GM21360 (cell line): ENCODE results near the gene GOLT1A.

Experiments
- ATAC-seq: cut with Tn5 transposase; IDR thresholded peaks from one replicate; pipeline ENCODE4 v1.9.1; 2021; ENCODE audit warnings: mild to moderate bottlenecking, moderate library complexity; ENCODE audit not compliant: unreplicated experiment

The GOLT1A gene

DNA sequence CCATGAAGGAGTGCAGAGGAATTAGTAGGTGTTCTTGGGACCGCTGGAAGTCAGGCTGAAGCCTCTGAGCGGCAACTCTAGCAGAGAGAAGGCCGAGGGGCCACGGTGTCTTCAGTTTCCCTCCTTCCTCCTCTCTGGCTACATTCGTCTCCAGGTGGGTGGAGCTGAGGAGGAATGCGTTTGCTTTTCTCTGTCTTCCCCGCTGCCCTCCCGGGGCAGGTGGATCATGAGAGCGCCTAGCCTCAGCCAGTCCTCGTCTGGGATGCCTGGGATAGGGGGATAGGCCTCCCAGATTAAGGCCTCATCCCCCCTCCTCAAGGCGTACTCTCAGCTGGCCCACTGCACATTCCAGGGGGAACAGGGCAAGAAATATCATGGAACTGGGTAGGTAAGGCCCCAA, 7.5 kb upstream of the GOLT1A start:
- no peak for ATAC-seq

- no peak for ATAC-seq
These were observed 6.3 kb upstream of the GOLT1A start for GRCh38 chr1:204219971-204220616.

- no peak for ATAC-seq
These were observed 4.8 kb upstream of the GOLT1A start for GRCh38 chr1:204218552-204218951.

GRCh38 chr1:204217648-204218000, 3.8 kb upstream of the GOLT1A start:
- ATAC-seq = no peak

DNA sequence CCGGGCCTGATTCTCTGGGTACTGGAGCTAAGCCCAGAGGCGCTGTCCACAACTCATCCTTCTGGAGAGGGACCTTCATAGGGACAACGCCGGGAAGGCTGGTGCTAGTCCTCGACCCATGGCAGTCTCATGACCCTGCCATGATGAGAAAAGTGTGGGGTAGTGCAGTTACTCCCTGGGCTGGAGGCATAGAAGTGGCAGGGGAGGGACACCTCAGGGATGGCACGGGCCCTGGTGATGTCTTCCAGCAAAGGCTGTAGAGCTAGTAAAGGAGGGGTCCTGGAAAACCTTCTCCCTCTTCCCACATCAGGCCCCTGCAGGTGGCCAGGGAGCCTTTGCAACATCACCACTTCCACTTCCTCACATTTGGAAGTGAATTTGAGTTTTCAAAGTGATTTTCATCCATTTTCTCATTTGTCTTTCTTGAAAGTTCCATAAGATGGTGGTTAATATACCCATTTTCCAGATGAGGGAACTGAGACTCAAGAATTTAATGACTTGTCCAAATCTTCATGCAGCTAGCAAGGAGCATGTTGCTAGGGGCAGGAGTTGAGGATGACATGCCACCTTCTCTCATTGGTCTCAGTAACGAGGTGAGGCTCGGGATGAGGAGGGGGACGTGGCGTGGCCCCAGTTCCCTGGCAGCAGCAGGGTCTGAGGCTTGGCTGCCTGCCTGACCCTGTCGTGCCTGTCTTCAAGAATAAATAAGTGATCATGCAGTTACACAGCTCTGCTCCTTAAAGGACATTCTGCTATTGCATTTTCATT, 3.3 kb upstream of the GOLT1A start:
- no peak for ATAC-seq

DNA sequence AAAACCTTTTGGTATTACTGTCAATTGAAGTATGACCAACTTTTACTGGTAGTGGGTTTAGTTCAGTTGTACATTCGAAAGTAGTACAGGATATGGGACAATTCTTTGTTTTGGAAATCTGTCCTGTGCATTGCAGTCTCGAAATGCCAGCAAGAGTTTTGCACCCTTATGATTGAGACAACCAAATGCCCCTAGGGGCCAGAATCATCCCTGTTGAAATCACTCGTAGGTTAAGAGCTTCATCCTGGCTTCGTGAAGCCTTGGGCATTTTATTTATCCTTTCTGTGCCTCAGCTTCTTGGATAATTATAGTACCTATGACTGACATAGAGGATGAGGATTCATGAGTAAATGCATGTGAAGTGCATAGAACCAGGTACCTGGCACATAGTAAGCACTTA, 2.4 kb upstream of the GOLT1A start:
- ATAC-seq = no peak

DNA sequence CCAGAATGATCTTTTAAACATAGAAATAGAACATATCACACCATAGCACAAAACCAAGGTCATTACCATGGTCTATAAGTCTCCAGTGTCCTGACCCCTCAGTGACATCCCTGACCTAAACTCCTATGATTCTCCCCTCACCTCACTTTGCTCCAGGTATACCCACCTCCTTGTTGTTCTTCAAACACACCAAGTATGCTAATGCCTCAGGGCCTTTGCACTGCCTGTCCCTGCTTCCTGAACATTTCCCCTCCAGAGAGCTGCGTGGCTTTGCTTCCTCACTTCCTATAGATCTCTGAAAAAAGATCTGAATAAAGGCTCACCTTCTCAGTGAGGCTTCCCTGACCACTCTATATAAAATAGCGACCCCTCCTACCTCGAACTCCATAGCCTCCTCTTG, 1.1 kb downstream of the GOLT1A start:
- ATAC-seq = no peak

DNA sequence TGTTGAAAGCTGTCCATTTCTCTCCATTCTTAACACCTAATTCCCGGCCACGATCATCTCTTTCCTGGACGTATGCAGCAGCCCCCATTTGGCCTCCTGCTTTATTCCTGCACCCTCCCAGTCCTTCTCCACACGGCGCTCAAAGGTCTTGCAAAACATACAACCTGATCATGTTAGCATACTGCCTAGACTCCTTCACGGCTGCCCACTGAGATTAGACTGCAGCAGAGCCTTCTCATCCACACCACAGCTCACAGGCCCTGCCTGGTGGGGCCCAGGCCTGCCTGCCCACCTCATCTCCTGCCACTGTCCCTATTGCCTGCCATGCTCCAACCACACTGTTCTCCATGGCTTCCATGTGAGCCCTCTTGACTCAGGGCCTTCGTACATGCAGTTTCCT, 2.7 kb downstream of the GOLT1A start:
- ATAC-seq = no peak

- peak; percentile 52 for ATAC-seq
These were observed 6.6 kb downstream of the GOLT1A start for GRCh38 chr1:204207136-204207616.

- ATAC-seq = no peak
These were observed 7.7 kb downstream of the GOLT1A start for GRCh38 chr1:204206121-204206520.

GRCh38 chr1:204205486-204205885, 8.3 kb downstream of the GOLT1A start:
- ATAC-seq = no peak

- ATAC-seq = no peak
These were observed 8.8 kb downstream of the GOLT1A start for GRCh38 chr1:204204944-204205343.

GRCh38 chr1:204203206-204203767, 10.5 kb downstream of the GOLT1A start:
- no peak for ATAC-seq

DNA sequence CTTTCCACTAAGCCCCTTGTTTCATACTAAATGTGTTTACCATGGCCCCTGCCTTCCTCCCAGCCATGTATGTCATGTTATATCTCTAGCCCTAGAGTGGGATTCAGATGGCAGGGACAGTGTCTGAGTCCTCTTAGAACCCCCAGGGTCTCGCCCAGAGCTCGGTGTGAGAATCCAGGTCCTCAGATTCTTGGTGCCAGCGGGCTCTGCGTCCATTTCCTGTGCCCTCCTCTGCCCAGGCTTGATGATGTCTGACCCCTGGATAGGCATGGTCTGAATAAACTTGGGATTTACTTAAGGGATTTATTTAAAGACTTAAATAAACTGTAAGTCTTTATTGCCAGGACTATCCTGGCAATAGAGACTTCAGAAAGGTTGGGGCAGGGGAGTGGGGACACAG, 11.3 kb downstream of the GOLT1A start:
- no peak for ATAC-seq

- ATAC-seq = no peak
These were observed 12.3 kb downstream of the GOLT1A start for GRCh38 chr1:204201348-204202040.

DNA sequence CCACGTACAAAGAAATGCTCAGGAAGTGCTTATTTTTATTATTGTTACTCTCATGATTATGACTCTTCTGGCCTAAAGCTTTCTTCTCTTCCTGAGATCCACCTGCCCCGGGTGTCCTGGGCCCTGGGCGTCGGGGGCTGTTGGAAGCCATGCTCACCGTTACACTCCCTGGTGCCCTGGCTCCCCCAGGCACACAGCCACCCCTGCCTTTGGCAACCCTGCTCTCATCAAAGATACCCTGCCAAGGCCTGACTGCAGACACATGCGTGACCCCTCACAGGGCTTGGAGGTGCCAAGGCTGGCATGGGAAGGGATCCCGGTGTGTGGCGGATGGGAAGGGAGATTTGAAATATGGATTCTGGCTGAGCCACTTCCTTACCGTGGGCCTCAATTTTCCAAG, 14.2 kb downstream of the GOLT1A start:
- ATAC-seq = no peak

- ATAC-seq = no peak
These were observed 15.1 kb downstream of the GOLT1A start for GRCh38 chr1:204198348-204199340.

DNA sequence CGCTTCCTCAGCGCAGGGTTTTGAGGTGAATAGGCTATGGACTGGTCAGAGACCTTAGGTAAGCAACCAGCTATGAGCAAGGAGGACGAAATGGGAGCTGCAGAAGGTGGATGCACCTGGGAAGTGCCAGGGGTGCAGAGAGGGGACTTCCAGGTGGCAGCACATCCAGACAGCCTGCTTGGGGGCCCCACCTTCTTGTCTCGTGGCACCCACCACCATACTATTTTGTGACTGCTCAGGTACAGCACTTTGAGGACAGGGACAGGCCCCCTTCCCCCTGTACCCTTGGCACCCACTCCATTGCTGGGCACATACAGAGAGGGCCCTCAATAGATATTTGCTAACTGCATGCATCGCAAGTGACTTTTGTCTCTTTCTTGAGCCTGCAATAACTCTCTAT, 16.7 kb downstream of the GOLT1A start:
- no peak for ATAC-seq

- no peak for ATAC-seq
These were observed 17.6 kb downstream of the GOLT1A start, which contains the start of gene KISS1 for GRCh38 chr1:204196068-204196795. KISS1 (minus strand) TSS chr1:204196491; CDS start chr1:204192876, 3,615 bp downstream.

DNA sequence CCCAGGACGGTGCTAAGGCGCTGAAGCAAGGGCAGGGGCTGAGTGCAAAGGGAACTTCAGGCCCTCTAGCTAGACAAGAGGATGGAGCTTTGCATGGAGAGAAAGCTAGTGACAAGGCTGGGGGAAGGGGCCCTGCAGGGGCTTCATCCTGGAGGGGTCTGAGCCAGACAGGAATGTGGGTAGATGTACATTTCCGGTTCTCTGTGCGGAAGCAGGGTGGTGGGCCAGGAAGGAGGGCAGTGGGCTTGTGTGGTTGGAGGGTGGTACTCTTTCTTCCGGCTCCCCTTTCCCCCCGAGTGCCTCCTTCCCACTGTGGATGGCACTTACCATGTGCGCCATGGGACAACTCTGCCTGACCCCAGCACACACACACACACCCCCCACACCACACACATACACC, 19.0 kb downstream of the GOLT1A start:
- no peak for ATAC-seq
